Urothelium cell line (cell line): ENCODE results near the gene ADAMTS17.
A peak's percentile ranks its signal among the peaks of the same experiment; 100 is the strongest.

Experiments used
- DNase-seq: peaks from one replicate; pipeline ENCODE4 v3.0.0; 2011; ENCODE audit warnings: low spot score, mixed read lengths
- FAIRE-seq: peaks from 2 replicates; lab custom pipeline; 2011; peaks lifted over from hg19 to GRCh38; lab: Jason Lieb, UNC

Gene ADAMTS17

GRCh38 chr15:100059521-100059920 is 282.3 kb downstream of the ADAMTS17 start:
- DNase-seq (no peak), FAIRE-seq (no peak)

DNA sequence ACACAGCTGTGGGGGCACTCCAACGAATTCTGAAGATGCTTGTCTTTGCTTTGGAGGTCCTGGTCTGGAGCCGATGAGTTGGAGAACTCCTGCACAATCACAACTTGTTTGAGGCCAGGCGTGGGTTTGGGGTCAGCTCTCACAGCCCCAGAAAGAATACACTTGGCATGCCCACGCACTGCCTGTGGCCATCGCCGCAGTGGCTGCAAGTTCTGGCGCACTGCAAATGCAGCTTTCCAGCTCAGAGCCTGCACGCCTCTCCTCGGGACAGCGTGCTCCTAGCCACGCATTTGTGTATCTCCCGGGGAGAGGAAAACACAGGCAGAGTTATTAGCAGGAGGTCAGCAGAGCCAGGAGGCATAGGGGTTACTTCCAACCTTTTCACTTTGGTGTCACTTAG is 282.7 kb downstream of the ADAMTS17 start:
- DNase-seq (no peak), FAIRE-seq (no peak)

- no peak for FAIRE-seq
- DNase-seq = no peak
Measured at GRCh38 chr15:100058458-100058857, 283.3 kb downstream of the ADAMTS17 start.

- DNase-seq = no peak
- no peak for FAIRE-seq
Measured at GRCh38 chr15:100057281-100057680, 284.5 kb downstream of the ADAMTS17 start.

- DNase-seq (no peak), FAIRE-seq (no peak)
Measured at GRCh38 chr15:100056411-100057072, 285.2 kb downstream of the ADAMTS17 start.

DNA sequence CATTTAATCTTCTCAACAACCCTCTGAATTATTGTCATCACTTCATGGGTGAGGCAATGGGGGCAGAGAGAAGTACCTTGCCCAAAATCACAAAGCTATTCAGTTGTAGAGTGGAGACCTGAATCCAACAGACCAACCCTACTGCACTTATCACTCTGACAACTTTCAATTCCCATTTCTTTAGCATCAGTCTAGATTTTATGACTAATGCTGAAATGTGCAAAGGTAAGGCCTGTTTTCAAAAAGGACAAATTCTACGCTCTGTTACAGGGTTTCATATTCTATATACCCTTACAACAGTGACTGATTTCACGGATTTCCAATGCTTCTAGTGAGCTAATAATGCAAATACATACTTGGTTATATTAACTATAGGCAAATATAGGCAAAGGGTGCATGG is 286.0 kb downstream of the ADAMTS17 start:
- no peak for DNase-seq
- FAIRE-seq = no peak

DNA sequence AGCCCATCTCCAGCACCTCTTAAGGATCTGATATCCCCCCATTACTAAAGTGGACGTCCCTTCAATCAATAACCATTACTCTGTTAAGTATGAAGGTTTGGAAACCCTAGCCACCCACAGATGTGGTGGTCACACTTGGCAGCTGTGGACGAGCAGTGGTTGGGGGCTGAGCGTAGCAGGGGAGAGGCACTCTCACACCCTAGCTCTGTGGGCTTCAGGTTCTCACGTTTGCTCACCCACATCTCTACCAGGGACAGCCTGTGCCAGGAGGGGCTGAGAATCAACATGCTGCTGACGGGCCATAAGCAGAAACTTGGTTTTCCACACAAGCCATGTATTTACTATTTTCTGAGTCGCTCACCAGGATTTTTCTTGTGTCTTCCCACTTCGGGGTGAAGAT is 287.2 kb downstream of the ADAMTS17 start:
- FAIRE-seq = no peak
- no peak for DNase-seq

GRCh38 chr15:100053474-100054121 is 288.2 kb downstream of the ADAMTS17 start:
- FAIRE-seq (no peak), DNase-seq (no peak)

DNA sequence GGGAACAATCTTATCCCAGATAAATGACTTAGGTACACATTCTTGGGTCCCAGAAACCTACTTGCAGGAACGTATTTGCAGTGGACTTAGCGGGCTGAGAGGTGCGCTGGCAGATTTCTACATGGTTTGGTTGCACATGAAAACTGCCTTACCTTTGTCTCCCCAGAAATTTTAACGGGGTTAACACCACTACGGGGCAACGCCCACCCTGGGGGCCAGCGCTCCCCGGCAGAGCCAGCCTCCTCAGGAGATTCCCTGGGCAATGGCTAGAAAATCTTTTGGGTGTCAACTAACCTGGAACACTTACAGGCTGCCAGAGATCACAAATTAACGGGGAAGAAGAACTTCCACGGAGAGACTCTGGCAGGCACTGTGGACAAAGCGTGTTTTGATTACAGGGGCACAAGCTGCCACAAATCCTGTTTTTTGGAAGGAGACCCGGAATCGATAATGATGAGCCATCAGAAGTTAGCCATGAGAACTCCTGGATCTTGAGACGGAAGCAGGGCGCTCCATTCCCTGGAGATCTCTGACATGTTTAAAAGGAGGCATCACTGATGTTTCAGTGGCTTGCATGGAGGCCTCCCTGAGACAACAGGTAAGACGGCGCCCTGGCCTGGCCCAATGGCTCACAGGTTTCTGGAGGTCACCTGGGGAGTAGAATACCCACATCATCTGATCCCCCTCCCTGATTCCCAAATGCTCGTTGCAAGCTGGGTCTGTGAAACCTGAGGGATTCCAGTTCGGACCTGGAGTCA is 288.9 kb downstream of the ADAMTS17 start:
- FAIRE-seq (no peak), DNase-seq (no peak)

- no peak for DNase-seq
- FAIRE-seq = no peak
Measured at GRCh38 chr15:100050877-100051786, 290.6 kb downstream of the ADAMTS17 start.

GRCh38 chr15:100049936-100050876 is 291.6 kb downstream of the ADAMTS17 start:
- FAIRE-seq (no peak), DNase-seq (no peak)

DNA sequence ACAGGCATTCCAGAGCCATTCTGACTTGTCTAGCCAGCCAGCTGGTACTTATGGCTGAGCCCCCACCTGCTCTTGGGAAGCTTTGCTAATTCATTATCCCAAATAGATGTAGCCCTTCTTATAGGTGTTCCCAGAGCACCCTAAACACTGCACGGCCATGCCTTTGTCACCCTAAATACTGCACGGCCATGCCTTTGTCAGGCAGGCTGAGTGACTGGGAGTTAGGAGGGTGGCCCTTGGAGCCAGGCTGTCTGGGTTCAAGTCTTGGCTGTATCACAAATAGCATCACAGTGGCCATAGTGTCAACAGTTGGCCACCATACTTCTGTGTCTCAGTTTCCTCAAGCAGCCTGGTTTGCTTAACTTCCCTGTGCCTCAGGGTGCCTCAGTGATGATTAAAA is 292.3 kb downstream of the ADAMTS17 start:
- no peak for FAIRE-seq
- DNase-seq = no peak

- FAIRE-seq (no peak), DNase-seq (no peak)
Measured at GRCh38 chr15:100048736-100049135, 293.0 kb downstream of the ADAMTS17 start.

DNA sequence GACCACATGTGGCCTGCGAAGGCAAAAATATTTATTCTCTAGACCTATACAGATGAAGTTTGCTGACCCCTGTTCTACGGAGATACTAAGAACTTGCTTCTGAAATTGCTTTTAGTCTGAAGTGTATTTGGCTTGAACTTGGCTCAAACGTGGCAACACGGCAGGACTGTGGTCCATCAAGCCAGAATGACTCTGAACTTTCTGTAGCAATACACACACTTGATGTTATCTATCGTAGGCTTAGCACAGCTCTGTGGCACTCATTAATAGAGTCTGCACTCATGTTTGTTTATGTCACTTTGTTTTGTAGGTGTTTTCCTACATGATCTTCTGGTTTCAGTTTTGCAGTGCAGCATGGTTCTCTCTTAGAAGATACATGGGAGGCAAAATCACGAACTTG is 298.1 kb downstream of the ADAMTS17 start:
- FAIRE-seq (no peak), DNase-seq (peak; percentile 14)

DNA sequence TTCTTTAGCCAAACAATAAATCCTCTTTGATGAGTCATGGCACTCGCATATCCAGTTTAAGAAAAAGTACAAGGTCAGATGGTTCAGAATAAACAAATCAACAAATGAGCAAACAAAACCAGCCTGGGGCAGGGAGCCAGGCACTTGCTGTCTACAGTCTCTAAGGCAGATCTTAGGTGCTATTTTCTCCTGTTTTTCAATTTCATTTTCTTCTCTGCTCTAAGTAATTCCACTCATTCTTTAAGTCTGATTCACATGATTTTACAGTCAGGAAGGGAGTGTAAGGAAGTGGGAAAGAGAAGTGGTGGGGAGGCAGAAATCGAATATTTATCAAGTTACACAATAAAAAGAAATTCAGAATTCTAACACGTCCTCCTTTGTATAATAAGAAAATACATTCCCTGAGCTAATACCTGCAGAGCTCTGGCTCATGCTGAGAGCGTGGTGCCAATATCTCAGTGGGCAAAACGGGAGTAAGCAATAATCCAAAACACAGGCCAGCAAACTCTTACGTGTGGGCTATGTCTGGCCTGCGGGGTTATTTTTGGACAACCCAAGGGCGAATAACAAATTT is 298.6 kb downstream of the ADAMTS17 start:
- DNase-seq (peak; percentile 69), FAIRE-seq (no peak)

GRCh38 chr15:100042558-100042957 is 299.2 kb downstream of the ADAMTS17 start:
- FAIRE-seq = peak; percentile 88
- DNase-seq = peak; percentile 33

DNA sequence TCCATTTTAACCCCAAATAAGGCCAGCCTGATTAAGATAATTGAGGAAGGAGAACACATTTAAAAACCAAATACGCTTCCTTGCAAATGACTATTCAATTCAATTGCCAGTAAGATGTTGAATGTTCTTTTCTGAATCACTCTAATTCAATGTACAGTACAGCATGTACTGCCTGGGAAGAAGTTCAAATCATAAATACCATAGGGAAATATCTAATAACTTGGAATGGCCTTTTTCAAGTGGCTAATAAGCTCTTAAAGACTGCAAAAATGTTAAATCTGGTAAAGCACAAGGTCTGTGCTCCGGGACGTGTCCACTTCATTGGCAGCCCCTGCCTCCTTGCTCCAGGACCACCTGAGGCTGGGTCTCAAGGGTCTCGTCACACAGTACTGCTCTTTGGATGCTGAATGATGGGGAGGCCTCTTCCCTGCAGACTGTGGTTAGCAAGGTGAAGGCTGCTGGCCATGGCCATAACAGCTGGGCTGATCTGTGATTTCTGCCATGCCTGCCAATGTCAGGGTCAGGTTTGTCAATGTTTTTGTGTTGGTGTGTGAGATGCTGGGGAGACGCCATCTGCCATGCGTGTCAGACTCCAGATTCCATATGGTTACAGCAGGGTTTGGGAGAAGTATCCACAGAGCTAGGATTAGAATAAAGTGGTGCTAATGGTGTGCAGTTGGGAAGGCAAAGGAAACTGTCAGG is 300.5 kb downstream of the ADAMTS17 start:
- no peak for FAIRE-seq
- no peak for DNase-seq

- DNase-seq (no peak), FAIRE-seq (no peak)
Measured at GRCh38 chr15:100039994-100040393, 301.8 kb downstream of the ADAMTS17 start.

- no peak for DNase-seq
- FAIRE-seq = no peak
Measured at GRCh38 chr15:100038736-100039135, 303.0 kb downstream of the ADAMTS17 start.
